Measurements from ENCODE around the gene CAPN13.

CAPN13 gene

GRCh38 chr2:30753630-30754029 lies 53.6 kb downstream of the CAPN13 start:
- H2AFZ ChIP-seq (ENCODE audit: low read depth, low read length): no peak overlapping the region
- no peak overlapping the region for H3K4me3 ChIP-seq (ENCODE audit: low read length)
- H3K36me3 ChIP-seq (replicated peaks; ENCODE audit: low read depth, low read length): no peaks in the 10 kb centered on the region
- peaks cover 56% of the 10 kb centered on the region for H3K27me3 ChIP-seq (ENCODE audit: low read depth, low read length)
- no peak overlapping the region for H3K27ac ChIP-seq (ENCODE audit: low read length)
- TF ChIP-seq, protein P1, sequence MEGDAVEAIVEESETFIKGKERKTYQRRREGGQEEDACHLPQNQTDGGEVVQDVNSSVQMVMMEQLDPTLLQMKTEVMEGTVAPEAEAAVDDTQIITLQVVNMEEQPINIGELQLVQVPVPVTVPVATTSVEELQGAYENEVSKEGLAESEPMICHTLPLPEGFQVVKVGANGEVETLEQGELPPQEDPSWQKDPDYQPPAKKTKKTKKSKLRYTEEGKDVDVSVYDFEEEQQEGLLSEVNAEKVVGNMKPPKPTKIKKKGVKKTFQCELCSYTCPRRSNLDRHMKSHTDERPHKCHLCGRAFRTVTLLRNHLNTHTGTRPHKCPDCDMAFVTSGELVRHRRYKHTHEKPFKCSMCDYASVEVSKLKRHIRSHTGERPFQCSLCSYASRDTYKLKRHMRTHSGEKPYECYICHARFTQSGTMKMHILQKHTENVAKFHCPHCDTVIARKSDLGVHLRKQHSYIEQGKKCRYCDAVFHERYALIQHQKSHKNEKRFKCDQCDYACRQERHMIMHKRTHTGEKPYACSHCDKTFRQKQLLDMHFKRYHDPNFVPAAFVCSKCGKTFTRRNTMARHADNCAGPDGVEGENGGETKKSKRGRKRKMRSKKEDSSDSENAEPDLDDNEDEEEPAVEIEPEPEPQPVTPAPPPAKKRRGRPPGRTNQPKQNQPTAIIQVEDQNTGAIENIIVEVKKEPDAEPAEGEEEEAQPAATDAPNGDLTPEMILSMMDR (IDR thresholded peaks at IDR 0.05; ENCODE audit: low read depth, low read length): no peak
- TF ChIP-seq EZH2phosphoT487 (IDR thresholded peaks at IDR 0.05; ENCODE audit: low read depth): no peak
- H3K4me2 ChIP-seq (ENCODE audit: low read length): no peak overlapping the region
- no peak overlapping the region for H3K9ac ChIP-seq (ENCODE audit: low read length)
- no peaks in the 10 kb centered on the region for H3K79me2 ChIP-seq (ENCODE audit: low read length)
- H3K4me1 ChIP-seq (ENCODE audit: low read length): peaks cover 21% of the 10 kb centered on the region
- no peaks in the 10 kb centered on the region for H4K20me1 ChIP-seq (ENCODE audit: insufficient read depth, low read length)
- no peaks in the 10 kb centered on the region for H3K9me3 ChIP-seq (ENCODE audit: insufficient read depth, low read length)

DNA sequence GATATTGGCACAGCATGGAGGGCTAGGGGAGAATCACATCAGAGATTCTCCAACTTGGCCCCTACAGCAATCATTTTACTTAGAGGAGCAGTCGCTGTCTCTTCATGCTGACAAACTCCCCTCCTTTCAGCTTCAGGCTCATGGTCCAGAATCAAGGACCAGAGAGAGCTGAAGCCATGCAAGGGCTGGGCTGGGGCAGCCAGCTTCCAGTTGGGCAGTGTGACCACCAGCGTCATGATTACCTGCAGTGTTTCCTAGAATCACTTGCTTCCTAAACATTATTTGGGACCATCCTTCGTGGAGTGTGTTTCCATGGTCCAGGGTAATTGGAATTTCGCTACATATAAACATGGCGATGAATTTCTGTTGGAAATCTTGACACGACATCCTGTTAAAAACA lies 54.4 kb downstream of the CAPN13 start:
- Histone ChIP-seq H3K4me3 (ENCODE audit: low read length) (no peak overlapping the region), H3K4me2 (ENCODE audit: low read length) (no peak overlapping the region), H3K9ac (ENCODE audit: low read length) (no peak overlapping the region), H3K36me3 (replicated peaks; ENCODE audit: low read depth, low read length) (no peaks in the 10 kb centered on the region), H3K9me3 (ENCODE audit: insufficient read depth, low read length) (no peaks in the 10 kb centered on the region), H2AFZ (ENCODE audit: low read depth, low read length) (no peak overlapping the region), H3K27ac (ENCODE audit: low read length) (no peak overlapping the region), H3K4me1 (ENCODE audit: low read length) (peaks cover 21% of the 10 kb centered on the region), H3K79me2 (ENCODE audit: low read length) (no peaks in the 10 kb centered on the region), H3K27me3 (ENCODE audit: low read depth, low read length) (peaks cover 51% of the 10 kb centered on the region), H4K20me1 (ENCODE audit: insufficient read depth, low read length) (no peaks in the 10 kb centered on the region)
- TF ChIP-seq EZH2phosphoT487 (IDR thresholded peaks at IDR 0.05; ENCODE audit: low read depth): no peak
- TF ChIP-seq, protein P1 (IDR thresholded peaks at IDR 0.05; ENCODE audit: low read depth, low read length): no peak

DNA sequence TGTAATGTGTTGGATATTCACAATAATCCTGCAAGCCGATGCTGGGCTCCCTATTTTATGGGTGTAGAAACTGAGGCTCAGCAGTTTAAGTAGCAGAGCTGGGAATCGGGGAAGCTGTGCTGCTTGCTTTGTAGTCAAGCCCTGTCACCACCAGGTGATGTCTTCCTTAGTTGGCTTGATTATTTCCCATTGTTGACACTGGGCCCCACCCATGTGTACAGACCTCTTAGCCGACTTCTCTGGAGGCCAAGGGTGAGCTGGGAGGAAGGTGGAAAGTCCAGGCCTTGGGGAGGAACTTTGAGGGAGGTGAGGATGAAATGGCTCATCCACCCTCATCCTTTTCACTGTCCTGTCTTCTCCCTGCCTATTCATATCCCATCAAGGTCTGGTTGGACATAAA lies 60.0 kb downstream of the CAPN13 start:
- no peak for TF ChIP-seq EZH2phosphoT487 (IDR thresholded peaks at IDR 0.05; ENCODE audit: low read depth)
- TF ChIP-seq, protein P1 (IDR thresholded peaks at IDR 0.05; ENCODE audit: low read depth, low read length): no peak
- H4K20me1 ChIP-seq (ENCODE audit: insufficient read depth, low read length): no peaks in the 10 kb centered on the region
- no peak overlapping the region for H3K4me3 ChIP-seq (ENCODE audit: low read length)
- peaks cover 24% of the 10 kb centered on the region for H3K27me3 ChIP-seq (ENCODE audit: low read depth, low read length)
- H3K79me2 ChIP-seq (ENCODE audit: low read length): no peaks in the 10 kb centered on the region
- no peaks in the 10 kb centered on the region for H3K4me1 ChIP-seq (ENCODE audit: low read length)
- H3K9me3 ChIP-seq (ENCODE audit: insufficient read depth, low read length): no peaks in the 10 kb centered on the region
- no peak overlapping the region for H2AFZ ChIP-seq (ENCODE audit: low read depth, low read length)
- H3K27ac ChIP-seq (ENCODE audit: low read length): no peak overlapping the region
- H3K36me3 ChIP-seq (replicated peaks; ENCODE audit: low read depth, low read length): no peaks in the 10 kb centered on the region
- H3K4me2 ChIP-seq (ENCODE audit: low read length): no peak overlapping the region
- no peak overlapping the region for H3K9ac ChIP-seq (ENCODE audit: low read length)

DNA sequence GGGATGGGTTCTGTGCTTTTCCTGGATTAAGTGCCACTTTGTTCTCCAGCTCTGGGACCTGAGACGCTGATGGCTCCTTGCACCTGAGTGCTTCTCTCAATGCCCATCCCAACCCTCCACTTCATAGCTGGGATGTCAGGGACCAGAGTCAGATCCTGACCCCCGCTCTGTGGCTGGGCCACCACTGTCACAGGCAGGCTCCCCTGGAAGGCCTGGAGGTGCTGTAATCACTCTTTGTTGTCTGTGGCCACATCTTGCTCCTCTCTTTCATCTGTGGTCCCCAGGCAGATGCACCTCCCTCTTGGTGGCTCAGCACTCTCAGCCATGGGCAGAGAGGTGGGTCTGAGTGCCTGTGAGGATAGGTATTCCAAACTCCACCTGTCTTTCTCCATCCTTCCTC lies 62.4 kb downstream of the CAPN13 start:
- Histone ChIP-seq H3K27ac (ENCODE audit: low read length) (no peak overlapping the region), H3K27me3 (ENCODE audit: low read depth, low read length) (peaks cover 11% of the 10 kb centered on the region)

More for the DNA sequence above, 62.4 kb downstream of the CAPN13 start:
- Histone ChIP-seq H3K9me3 (ENCODE audit: insufficient read depth, low read length) (no peaks in the 10 kb centered on the region), H2AFZ (ENCODE audit: low read depth, low read length) (no peak overlapping the region), H4K20me1 (ENCODE audit: insufficient read depth, low read length) (no peaks in the 10 kb centered on the region), H3K79me2 (ENCODE audit: low read length) (no peaks in the 10 kb centered on the region), H3K4me2 (ENCODE audit: low read length) (no peak overlapping the region), H3K4me3 (ENCODE audit: low read length) (no peak overlapping the region), H3K4me1 (ENCODE audit: low read length) (no peaks in the 10 kb centered on the region), H3K36me3 (replicated peaks; ENCODE audit: low read depth, low read length) (no peaks in the 10 kb centered on the region), H3K9ac (ENCODE audit: low read length) (no peak overlapping the region)
- TF ChIP-seq, protein P1 (IDR thresholded peaks at IDR 0.05; ENCODE audit: low read depth, low read length): no peak

Data from OCI-LY3 (cell line).